Prostate gland (tissue), 2 donors: Measurements from ENCODE around the gene CKMT2.

Source experiments
- CTCF ChIP-seq, 4 experiments: fragments of 200-600 bp in 2 of 4; fragments of 450-650 bp in 2 of 4; sonication (generic) in 2 of 4; IDR thresholded peaks; 1 replicate in 3 of 4; 2 replicates in 1 of 4; pipeline ENCODE4 v1.5.1; 2016 to 2019; ENCODE audit warnings: antibody characterized with exemption in 4 of 4, mild to moderate bottlenecking in 2 of 4, moderate library complexity in 2 of 4
- POLR2A ChIP-seq: fragments of 450-650 bp; IDR thresholded peaks from one replicate; pipeline ENCODE4 v1.6.1; 2016; ENCODE audit warnings: antibody characterized with exemption, mild to moderate bottlenecking
- POLR2AphosphoS5 ChIP-seq: sonication (generic); formaldehyde crosslinking; IDR thresholded peaks from one replicate; pipeline ENCODE4 v1.6.1; 2017; ENCODE audit warnings: antibody characterized with exemption

- no peak for TF ChIP-seq CTCF (IDR thresholded peaks at IDR 0.05)
- no peak for TF ChIP-seq POLR2AphosphoS5
- no peak for TF ChIP-seq POLR2A
Observed at GRCh38 chr5:81207009-81207408, 26.1 kb upstream of the CKMT2 start.
